Kidney epithelial cell (primary cell): ENCODE data around the gene AFF2. TPM values are rescaled to one million over a fixed set of nuclear protein-coding genes. Genes with fewer than 3 reads are reported as not detected.

Experiments
- DNase-seq: peaks from one replicate; pipeline ENCODE4 v3.0.0-alpha.2; 2010; ENCODE audit warnings: low read depth
- H3K27me3 ChIP-seq: 2 replicates; pipeline ENCODE4 v1.6.0; 2011; ENCODE audit warnings: low read length; ENCODE audit not compliant: control insufficient read depth, insufficient read depth
- H3K36me3 ChIP-seq: 2 replicates; pipeline ENCODE4 v1.5.1; 2011; ENCODE audit warnings: low read length; ENCODE audit not compliant: control insufficient read depth, insufficient read depth
- H3K4me3 ChIP-seq: 2 replicates; pipeline ENCODE4 v1.5.1; 2011; ENCODE audit warnings: low read depth, mild to moderate bottlenecking, control low read depth, low read length
- CTCF ChIP-seq: IDR thresholded peaks from 2 replicates; pipeline ENCODE4 v1.5.1; 2011; ENCODE audit warnings: mild to moderate bottlenecking, moderate library complexity, low read length, control low read depth, inconsistent platforms; ENCODE audit not compliant: insufficient read depth, poor library complexity, severe bottlenecking
- total RNA-seq: library from RNA; depleted of rRNA; stranded (reverse); fragments of >200 nt; gene quantifications from 2 replicates; pipeline ENCODE4 v1.2.3, GENCODE V29; 2015

The AFF2 gene
- total RNA-seq, 1 donor from 2014 or later, result 1.3 TPM

GRCh38 chrX:148909758-148910157, 409.3 kb downstream of the AFF2 start:
- H3K27me3 ChIP-seq, result no peaks in the 10 kb centered on the region
- no peak overlapping the region for H3K4me3 ChIP-seq
- H3K36me3 ChIP-seq, result no peaks in the 10 kb centered on the region
- DNase-seq, result no peak
- TF ChIP-seq CTCF, result no peak

GRCh38 chrX:148913971-148914370, 413.6 kb downstream of the AFF2 start:
- H3K4me3 ChIP-seq, result no peak overlapping the region

GRCh38 chrX:148914783-148915182, 414.4 kb downstream of the AFF2 start:
- TF ChIP-seq CTCF, result no peak
- H3K36me3 ChIP-seq, result no peaks in the 10 kb centered on the region
- H3K27me3 ChIP-seq, result no peaks in the 10 kb centered on the region
- DNase-seq, result no peak
- H3K4me3 ChIP-seq, result no peak overlapping the region

More at GRCh38 chrX:148913971-148914370, 413.6 kb downstream of the AFF2 start:
- no peak for DNase-seq
- no peak for TF ChIP-seq CTCF
- Histone ChIP-seq H3K36me3 (no peaks in the 10 kb centered on the region), H3K27me3 (no peaks in the 10 kb centered on the region)

- TF ChIP-seq CTCF, result no peak
- Histone ChIP-seq H3K27me3 (no peaks in the 10 kb centered on the region), H3K36me3 (no peaks in the 10 kb centered on the region), H3K4me3 (no peak overlapping the region)
- DNase-seq, result no peak
These were observed 415.1 kb downstream of the AFF2 start for GRCh38 chrX:148915474-148915873.

- TF ChIP-seq CTCF, result no peak
- Histone ChIP-seq H3K27me3 (no peaks in the 10 kb centered on the region), H3K4me3 (no peak overlapping the region), H3K36me3 (no peaks in the 10 kb centered on the region)
- no peak for DNase-seq
These were observed 417.0 kb downstream of the AFF2 start for GRCh38 chrX:148917441-148917840.

GRCh38 chrX:148923631-148924030, 423.2 kb downstream of the AFF2 start:
- DNase-seq, result no peak
- H3K4me3 ChIP-seq, result no peak overlapping the region
- no peaks in the 10 kb centered on the region for H3K27me3 ChIP-seq
- TF ChIP-seq CTCF, result no peak
- no peaks in the 10 kb centered on the region for H3K36me3 ChIP-seq
